A673 (cell line): ENCODE results near the gene HMGCR.

ENCODE experiments used
- EZH2 ChIP-seq: fragments of 200-600 bp; sonication (generic); IDR thresholded peaks from 2 replicates; pipeline ENCODE4 v1.6.1; 2017; ENCODE audit warnings: borderline replicate concordance, low read depth, mild to moderate bottlenecking, mixed read lengths, antibody characterized with exemption, low read length; ENCODE audit not compliant: poor library complexity, severe bottlenecking
- TF ChIP-seq, protein P1 (sequence below): fragments of 300-800, 200-600 bp; sonication (generic); conservative IDR thresholded peaks from 2 replicates; pipeline ENCODE4 v1.5.1; 2017; ENCODE audit warnings: low read depth, mild to moderate bottlenecking, antibody characterized with exemption, low read length, moderate library complexity, mixed read lengths

DNA sequence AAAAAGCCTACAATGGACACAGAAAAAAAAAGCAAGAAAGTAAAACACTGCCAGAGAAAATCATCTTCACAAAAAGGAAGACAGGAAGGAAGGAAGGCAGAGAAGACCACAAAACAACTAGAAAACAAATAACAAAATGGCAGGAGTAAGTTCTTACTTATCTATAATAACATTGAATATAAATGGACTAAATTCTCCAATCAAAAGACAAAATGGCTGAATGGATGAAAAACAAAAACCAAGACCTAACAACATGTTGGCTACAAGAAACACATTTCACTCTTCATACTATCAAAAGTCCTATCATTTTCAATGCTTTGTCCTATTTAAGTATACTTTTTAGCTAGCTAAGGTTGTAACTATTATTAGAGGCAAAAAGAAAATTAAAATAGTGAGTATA lies 36.9 kb upstream of the HMGCR start:
- TF ChIP-seq, protein P1, sequence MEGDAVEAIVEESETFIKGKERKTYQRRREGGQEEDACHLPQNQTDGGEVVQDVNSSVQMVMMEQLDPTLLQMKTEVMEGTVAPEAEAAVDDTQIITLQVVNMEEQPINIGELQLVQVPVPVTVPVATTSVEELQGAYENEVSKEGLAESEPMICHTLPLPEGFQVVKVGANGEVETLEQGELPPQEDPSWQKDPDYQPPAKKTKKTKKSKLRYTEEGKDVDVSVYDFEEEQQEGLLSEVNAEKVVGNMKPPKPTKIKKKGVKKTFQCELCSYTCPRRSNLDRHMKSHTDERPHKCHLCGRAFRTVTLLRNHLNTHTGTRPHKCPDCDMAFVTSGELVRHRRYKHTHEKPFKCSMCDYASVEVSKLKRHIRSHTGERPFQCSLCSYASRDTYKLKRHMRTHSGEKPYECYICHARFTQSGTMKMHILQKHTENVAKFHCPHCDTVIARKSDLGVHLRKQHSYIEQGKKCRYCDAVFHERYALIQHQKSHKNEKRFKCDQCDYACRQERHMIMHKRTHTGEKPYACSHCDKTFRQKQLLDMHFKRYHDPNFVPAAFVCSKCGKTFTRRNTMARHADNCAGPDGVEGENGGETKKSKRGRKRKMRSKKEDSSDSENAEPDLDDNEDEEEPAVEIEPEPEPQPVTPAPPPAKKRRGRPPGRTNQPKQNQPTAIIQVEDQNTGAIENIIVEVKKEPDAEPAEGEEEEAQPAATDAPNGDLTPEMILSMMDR: no peak
- no peak for TF ChIP-seq EZH2
